GM18502 (cell line): ENCODE results near the gene PGAP6.
"Not testable (repeated sequence)": the region's sequence is repeated elsewhere in the genome, so short reads cannot be mapped to it uniquely, and the experiment has no call there.

Experiments
- ATAC-seq: cut with Tn5 transposase; IDR thresholded peaks from one replicate; pipeline ENCODE4 v1.9.1; 2021; ENCODE audit warnings: mild to moderate bottlenecking; ENCODE audit not compliant: unreplicated experiment, poor library complexity

Gene PGAP6, protein sequence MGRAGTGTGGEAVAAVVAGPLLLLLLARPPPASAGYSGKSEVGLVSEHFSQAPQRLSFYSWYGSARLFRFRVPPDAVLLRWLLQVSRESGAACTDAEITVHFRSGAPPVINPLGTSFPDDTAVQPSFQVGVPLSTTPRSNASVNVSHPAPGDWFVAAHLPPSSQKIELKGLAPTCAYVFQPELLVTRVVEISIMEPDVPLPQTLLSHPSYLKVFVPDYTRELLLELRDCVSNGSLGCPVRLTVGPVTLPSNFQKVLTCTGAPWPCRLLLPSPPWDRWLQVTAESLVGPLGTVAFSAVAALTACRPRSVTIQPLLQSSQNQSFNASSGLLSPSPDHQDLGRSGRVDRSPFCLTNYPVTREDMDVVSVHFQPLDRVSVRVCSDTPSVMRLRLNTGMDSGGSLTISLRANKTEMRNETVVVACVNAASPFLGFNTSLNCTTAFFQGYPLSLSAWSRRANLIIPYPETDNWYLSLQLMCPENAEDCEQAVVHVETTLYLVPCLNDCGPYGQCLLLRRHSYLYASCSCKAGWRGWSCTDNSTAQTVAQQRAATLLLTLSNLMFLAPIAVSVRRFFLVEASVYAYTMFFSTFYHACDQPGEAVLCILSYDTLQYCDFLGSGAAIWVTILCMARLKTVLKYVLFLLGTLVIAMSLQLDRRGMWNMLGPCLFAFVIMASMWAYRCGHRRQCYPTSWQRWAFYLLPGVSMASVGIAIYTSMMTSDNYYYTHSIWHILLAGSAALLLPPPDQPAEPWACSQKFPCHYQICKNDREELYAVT

DNA sequence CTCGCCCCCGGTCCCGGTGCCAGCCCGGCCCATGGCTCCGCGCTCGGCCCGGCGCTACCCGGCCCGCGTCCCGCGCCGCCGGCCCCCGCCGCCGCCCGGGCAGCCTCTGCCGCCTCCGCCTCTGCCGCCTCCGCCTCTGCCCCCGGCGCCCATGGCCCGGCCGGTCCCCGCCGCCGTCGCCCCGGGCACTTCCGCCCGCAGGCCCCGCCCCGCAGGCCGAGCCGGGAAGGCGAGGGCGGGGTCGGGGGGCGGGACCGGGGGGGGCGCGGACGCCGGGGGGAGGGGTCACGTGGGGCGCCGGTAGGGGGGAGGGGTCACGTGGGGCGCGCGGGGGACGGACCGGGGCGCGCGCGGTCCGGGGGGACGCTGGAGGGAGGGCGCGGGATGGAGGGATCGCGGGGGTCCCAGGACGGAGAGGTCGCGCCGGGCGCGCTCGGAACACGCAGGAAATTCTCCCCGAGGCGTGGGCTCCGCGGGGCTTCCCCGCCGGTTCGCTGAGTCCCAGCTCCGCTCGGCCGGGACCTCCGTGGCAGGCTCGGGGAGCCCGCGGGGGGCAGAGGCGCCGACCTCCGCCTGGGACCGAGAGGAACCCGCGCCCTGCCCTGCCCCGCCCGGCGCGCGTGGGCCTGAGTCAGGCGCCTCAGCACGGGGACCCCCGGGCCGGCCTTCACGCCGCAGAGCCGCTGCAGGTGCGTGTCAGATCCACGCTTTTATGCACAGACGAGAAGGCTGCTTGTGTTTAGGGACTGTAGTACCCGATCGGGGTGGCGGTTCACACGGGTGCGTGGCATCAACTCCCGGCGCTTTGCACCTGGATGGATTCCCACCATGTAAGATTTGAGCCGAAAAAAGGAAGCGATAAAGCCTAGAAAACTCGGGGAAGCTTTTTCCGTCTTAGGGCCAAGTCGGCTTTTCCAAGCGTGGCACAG, at the start of gene PGAP6:
PGAP6 (minus strand) TSS at position 190 of the 929 bp plus-strand sequence; CDS start at position 33, 157 bp downstream.
- peak; percentile 64 for ATAC-seq

DNA sequence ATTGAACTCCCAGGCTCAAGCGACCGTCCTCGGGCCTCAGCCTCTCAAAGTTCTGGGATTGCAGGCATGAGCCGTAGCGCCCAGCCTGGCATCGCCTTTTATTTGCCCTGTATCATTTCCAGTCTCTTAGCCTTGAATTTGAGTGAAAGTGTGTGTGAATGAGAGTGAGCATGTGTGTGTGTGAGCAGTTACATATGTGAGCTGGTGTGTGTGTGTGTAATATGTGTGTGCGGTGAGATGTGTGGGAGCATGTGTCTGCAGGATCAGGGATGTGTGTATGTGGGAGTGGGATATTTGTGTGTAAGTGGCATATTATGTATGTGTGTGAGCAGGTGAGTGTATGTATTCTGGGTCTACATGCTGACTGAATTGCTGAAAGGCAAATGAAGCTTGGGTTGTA, 49.1 kb upstream of the PGAP6 start:
- ATAC-seq, result no peak

DNA sequence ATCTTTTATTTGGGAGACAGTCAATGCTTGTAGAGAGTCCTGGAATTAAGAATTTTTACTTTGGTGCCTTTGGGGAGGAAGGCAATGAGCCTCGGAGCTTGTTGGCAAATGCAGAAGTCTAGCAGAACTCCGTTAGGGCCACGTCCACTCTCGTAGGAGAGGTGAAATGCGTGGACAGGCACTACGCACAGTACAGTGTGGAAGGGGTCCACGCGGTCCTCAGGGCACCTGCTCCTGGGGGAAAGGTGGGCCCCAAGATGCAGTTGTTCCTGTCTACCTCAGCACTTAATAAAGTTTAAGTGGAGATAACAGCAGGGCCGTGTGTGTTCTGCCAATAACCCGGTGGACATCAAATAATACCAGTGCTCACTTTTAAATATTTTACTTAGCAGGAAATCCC, 45.5 kb upstream of the PGAP6 start:
- no peak for ATAC-seq

DNA sequence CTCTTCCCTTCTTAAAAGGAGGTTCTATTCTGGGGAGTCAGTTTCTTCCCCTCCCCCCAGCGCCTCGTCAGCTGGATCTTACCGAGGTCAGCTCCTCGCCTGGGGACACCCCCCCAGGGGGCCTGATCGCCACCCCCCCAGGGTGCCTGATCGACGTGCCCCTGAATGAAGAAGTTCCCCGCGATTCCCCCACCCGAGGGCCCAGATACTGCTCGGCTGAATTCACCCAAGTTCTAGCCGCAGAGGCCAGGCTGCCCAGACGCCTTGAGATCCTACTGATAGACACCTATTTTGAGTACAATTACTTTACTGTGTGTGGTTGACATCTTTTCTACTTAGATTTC, 45.1 kb upstream of the PGAP6 start:
- ATAC-seq, result no peak

DNA sequence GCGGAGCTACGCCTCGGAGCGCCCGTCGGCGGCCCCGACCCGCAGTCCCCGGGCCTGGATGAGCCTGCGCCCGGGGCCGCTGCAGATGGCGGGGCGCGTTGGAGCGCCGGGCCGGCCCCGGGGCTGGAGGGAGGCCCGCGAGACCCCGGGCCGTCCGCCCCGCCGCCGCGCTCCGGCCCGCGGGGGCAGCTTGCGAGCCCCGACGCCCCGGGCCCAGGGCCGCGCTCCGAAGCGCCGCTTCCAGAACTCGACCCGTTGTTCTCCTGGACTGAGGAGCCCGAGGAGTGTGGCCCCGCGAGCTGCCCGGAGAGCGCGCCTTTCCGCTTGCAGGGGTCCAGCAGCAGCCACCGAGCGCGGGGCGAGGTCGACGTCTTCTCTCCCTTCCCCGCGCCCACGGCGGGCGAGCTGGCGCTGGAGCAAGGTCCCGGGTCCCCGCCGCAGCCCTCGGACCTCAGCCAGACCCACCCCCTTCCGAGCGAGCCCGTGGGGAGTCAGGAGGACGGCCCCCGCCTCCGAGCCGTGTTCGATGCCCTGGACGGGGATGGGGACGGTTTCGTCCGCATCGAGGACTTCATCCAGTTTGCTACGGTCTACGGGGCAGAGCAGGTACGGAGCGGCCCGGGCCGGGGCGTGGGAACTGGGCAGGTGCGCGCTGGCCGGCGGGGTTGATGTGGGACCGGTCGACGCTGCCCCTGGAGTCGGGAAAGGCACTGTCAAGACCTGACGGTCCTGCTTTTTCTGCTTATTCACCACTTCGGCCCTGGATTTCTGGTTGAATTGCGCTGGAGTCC, 44.5 kb upstream of the PGAP6 start:
- no peak for ATAC-seq

DNA sequence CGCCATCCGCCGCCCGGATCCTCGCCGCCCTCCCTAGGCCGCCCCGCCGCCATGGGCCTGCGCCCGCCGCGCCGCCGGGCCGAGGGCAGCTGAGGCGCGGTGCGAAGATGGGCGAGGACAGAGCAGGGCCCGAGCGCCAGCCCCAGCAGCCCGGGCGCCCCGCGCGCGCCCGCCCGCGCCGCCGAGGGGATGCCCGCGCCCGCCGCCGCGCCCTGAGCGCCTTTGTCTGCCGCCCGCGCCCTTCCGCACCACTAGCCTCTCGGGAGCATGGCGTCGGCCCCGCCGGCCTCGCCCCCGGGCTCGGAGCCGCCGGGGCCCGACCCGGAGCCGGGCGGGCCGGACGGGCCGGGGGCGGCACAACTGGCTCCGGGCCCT, 43.9 kb upstream of the PGAP6 start:
- peak; percentile 40 for ATAC-seq

DNA sequence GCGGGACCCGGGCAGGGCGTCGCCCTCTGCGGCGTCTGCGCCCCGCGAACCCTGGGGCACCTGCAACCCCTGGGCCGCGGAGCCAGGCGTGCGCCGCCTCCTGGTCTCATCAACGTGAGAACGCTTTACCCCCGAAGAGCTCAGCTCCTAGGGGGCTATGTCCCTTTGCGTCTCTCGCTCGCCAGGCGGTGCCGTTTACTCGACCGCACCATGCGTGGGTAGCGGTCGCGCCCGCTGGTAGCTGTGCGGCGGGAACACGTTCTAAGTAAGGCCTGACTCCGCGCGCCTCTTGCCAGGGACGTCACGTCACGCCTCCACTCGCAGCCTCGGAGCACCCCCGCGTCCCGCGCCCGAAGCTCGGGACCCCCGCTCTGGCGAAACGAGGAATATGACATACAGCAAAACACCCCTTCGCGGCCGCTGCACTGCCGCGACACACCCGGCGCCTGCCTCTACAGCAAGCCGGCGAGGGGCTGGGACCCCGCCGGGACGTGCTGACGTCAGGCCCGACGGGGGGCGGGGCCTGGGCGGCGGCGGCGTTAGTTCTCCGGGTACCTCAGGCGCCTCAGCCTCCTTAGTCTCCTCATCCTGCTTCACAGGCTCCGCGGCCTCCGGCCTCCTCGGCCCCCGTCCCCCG, 43.4 kb upstream of the PGAP6 start, which contains the start of gene RAB11FIP3:
RAB11FIP3 (plus strand) TSS at position 568 of the 637 bp plus-strand sequence. CDS start 358 bp downstream, outside the sequence.
- peak; percentile 87 for ATAC-seq

DNA sequence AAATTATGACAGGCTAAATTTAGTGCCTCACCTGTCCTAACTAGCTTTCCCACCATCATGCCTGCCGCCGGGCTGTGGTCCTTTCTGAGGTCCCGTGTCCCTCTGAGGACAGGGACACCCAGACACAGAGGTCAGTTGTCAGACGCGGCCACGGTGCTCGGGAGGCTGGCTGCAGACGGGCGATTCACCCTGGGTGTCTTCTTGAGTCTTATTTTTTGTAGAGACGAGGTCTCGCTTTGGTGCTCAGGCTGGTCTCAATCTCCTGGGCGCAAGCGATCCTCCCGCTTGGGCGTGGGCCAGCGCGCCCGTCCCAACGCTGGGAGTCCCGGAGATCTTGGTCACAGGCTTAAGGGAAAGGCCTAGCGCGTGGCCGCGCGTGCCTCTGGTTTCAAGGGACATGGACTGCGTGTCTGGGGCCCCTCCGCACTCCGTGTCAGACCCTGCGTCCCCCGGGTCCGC, 42.9 kb upstream of the PGAP6 start:
- no peak for ATAC-seq

DNA sequence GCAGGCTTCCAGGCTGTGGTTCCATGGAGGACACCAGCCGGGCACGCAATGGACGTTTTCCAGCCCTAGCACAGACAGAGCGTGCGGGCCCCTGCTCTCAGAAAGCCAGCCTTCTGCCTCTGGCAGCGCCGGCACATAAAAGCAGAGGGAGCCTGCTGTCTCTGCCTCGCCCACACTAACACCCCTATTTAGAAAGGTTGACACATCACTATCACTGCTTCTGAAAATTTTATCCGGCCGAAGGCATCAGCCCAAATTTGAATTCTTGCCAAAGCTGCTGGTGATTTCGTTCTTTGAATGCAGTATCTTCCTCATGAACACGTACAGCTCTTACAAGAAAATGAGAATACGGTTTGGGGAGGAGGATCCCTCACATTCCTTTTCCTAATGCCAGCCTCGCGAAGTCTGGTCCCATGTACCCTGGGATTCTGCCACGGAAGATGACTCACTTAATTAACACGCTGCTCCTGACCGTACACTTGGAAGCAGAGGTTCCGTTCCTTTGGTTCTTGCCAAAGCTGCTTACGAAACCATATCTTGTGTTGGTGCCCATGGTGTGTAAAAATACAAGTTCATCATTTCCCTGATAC, 42.4 kb upstream of the PGAP6 start:
- no peak for ATAC-seq

DNA sequence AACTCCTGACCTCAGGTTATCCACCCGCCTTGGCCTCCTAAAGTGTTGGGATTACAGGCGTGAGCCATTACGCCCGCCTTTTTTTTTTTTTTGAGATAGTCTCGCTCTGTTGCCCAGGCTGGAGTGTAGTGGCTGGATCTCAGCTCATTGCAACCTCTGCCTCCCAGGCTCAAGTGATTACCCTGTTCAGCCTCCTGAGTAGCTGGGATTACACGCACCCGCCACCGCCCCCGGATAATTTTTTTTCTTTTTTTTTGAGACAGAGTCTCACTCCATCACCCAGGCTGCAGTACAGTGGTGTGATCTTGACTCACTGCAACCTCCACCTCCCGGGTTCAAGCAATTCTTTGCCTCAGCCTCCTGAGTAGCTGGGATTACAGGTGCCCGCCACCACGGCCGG, 40.4 kb upstream of the PGAP6 start:
- not testable (repeated sequence) for ATAC-seq

DNA sequence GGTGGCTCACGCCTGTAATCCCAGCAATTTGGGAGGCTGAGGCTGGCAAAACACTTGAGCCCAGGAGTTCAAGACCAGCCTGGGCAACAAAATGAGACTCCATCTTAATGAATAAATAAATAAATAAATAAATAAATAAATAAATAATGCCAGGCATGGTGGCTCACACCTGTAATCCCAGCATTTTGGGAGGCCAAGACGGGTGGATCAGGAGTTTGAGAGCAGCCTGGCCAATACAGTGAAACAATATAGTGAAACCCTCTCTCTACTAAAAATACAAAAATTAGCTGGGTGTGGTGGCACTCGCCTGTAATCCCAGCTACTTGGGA, 33.4 kb upstream of the PGAP6 start:
- not testable (repeated sequence) for ATAC-seq

DNA sequence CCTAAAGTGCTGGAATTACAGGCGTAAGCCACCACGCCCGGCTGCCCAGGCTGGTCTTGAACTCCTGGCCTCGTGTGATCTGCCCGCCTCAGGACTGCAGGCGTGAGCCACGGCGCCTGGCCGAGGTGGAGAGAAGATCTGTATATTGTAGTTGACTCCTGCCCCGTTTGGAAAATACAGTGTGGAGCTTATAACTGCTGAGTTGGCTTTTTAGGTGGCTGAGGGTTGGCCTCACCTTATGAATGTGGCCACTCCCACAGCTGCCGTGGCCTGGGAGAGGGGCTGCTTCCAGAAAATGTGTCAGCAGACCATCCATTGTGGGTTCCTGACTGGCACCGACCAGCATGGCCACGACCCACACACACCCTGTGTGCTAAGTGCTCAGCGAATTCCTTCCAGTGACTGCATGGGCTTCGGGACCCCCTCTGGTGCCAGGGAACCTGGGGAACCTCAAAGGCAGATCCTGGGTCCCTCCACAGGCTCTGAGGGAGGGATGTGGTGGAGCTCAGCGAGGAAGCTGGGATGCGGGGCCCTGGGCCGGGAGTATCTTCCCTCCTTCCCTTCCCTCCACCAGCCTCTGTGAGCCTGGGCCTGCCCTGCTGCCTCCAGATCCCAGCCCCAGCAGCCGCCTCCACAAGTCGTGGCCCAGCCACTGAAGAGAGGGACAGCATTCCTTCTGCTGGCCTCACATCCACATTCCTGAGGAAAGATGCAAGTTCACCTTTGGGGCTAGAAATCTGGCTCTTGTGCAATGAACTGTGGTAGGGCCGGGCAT, 32.8 kb upstream of the PGAP6 start:
- no peak for ATAC-seq

DNA sequence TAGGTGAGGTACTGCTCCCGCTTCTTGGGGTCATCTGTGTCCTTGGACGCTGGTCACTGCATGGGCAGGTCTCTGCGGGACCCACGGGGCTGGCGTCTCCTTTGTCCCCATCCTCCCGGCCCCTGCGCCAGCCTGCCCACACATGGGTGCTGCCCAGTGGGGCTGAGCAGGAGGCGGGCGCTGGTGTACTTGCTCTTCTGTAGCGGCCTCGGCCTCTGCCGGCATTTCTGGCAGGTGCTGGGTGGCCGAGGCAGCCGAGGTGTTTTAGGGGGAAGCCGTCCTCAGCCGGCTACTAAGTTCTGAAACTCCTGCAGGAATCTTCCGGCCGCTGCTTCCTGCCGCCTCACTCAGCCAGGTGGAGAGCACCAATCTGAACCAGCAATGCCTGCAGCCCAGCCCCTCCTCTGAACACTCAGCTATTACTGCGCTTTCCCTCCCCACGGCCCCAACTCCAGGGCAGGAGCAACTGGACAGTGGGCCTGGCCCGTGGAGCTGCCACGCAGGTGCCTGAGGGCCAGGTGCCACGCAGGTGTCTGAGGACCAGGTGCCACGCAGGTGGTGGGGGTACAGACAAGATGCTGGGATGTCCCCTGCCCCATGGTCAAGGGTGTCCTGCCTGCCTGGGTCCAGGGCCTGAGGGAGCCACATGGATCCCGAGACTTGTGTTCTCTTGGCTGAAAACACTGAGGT, 29.9 kb upstream of the PGAP6 start:
- no peak for ATAC-seq

DNA sequence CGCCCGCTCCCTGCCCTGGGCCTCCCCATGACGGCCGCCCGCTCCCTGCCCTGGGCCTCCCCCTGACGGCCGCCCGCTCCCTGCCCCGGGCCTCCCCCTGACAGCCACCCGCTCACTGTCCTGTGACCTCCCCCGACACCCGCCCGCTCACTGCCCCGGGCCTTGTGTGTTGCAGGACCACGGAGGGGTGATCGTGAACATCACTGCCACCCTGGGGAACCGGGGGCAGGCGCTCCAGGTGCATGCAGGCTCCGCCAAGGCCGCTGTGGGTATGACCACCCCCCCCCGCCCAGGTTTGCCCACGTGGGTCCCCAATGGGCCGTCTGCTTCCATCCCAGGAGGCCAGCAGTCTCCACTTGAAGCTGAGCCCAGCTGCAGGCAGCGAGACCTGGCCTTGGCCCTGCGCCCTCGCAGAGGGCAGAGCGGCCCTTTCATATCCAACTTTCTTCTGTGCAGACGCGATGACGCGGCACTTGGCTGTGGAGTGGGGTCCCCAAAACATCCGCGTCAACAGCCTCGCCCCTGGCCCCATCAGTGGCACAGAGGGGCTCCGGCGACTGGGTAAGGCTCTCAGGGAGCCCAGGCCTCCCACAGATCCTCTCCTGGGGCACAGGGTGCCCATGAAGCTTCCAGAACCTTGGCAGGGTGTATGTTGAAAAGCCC, 28.9 kb upstream of the PGAP6 start:
- ATAC-seq, result no peak

DNA sequence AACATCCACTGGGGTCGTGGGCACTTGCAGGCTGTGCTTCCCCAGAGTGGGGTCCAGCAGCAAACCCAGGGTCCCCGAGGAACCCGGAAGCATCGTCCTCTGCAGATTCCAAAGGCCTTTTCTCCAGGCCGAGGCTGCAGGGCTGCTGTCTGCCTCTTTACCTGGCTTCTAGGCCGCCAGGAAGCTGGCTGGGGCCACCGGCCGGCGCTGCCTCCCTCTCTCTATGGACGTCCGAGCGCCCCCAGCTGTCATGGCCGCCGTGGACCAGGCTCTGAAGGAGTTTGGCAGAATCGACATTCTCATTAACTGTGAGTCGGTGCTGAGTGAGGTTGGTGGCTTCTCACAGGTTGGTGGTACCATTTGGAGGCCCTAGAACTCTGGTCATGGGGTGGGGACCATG, 25.5 kb upstream of the PGAP6 start:
- ATAC-seq, result no peak

DNA sequence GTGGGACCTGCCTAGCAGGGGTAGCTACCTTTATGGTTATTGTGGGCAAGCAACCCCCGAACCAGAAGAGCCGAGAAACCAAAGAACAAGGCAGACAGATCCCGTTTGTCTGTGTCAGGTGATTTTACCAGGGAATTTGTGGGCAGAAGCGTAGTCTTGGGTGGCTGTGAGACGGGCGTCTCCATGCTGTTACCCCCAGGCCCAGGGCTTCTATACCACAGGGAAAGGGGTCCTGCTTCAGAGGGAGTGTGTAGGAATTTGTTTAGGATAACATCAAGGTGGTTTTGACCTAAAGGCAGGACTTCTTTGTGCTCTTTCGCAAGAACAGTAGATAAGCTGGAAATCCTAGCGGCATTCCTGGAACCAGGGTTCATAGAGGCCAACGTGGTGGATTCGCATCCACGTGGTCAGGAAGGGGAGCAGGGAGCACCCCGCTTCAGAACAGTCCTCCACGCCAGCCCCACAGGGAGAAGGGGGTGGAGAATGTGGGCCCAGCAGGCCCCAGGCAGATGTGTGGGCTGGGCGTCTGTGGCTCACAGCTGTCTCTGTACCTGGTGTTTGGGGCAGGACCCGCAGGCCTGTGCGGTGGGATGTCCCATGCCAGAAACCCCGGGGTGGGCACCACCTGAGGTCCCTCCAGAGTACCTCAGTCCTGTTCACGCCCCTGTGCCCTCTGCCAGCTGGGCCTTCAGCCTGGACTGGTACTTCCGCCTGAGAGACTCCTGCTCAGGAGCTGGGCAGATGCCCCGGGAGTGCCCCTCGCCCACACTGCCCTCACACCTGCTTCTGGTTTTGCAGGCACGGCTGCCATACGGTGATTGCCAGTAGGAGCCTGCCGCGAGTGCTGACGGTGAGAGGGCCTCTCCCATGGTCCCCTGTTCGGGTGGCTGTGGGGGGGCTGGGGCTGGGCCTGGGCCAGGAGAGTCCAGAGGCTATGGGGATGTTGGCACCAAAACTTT, 24.0 kb upstream of the PGAP6 start:
- no peak for ATAC-seq
